Measurements from ENCODE around the gene CDH6. TPM values are rescaled to one million over a fixed set of nuclear protein-coding genes. Genes with fewer than 3 reads are reported as not detected.

Gene CDH6
- total RNA-seq, 1 donor from 2014 or later: 178 TPM

DNA sequence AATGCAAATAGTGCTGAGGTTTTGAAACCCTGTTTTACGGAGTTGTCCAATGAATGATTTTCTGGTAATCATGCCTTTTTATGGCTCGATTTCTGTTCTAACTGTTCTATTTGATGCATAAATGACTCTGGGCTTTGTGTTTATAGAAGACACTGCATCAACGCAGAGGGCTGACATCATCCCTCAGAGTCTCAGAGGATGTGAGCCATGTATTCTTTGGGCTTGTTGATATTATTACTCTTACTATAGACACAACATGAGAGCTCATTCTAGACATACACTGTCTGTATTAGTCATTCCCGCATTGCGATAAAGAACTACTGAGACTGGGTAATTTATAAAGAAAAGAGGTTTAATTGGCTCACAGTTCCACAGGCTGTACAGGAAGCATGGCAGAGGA lies 31.6 kb downstream of the CDH6 start:
- Mint-ChIP-seq H3K36me3 (ENCODE audit: unreplicated experiment) (peaks cover 3% of the 10 kb centered on the region), H3K27ac (ENCODE audit: unreplicated experiment) (no peak overlapping the region), H3K4me1 (ENCODE audit: low read depth, unreplicated experiment) (peaks cover 11% of the 10 kb centered on the region), H3K27me3 (ENCODE audit: unreplicated experiment) (peaks cover 2% of the 10 kb centered on the region), H3K4me3 (ENCODE audit: unreplicated experiment) (no peak overlapping the region), H3K9me3 (ENCODE audit: unreplicated experiment) (peaks cover 6% of the 10 kb centered on the region)
- TF ChIP-seq, protein P1, sequence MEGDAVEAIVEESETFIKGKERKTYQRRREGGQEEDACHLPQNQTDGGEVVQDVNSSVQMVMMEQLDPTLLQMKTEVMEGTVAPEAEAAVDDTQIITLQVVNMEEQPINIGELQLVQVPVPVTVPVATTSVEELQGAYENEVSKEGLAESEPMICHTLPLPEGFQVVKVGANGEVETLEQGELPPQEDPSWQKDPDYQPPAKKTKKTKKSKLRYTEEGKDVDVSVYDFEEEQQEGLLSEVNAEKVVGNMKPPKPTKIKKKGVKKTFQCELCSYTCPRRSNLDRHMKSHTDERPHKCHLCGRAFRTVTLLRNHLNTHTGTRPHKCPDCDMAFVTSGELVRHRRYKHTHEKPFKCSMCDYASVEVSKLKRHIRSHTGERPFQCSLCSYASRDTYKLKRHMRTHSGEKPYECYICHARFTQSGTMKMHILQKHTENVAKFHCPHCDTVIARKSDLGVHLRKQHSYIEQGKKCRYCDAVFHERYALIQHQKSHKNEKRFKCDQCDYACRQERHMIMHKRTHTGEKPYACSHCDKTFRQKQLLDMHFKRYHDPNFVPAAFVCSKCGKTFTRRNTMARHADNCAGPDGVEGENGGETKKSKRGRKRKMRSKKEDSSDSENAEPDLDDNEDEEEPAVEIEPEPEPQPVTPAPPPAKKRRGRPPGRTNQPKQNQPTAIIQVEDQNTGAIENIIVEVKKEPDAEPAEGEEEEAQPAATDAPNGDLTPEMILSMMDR (IDR thresholded peaks at IDR 0.05; ENCODE audit: partially characterized antibody, unreplicated experiment): no peak
- no peak for DNase-seq

DNA sequence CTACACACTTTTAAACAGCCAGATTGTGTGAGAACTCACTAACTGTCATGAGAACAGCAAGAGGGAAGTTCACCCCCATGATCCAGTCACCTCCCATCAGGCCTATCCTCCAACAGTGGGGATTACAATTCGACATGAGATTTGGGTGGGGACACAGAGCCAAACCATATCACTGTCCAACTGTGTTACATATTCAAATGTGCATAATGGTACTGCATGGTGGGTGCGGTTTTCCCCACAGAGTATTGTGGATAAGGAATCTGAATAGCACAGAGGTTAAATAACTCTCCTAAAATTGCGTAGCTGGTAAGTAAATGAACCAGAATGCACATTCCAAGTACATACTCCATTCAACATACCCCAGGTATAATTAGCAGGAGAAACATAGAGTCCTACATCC lies 32.1 kb downstream of the CDH6 start:
- peaks cover 6% of the 10 kb centered on the region for H3K9me3 Mint-ChIP-seq (ENCODE audit: unreplicated experiment)
- H3K27me3 Mint-ChIP-seq (ENCODE audit: unreplicated experiment): peaks cover 2% of the 10 kb centered on the region
- peaks cover 11% of the 10 kb centered on the region for H3K4me1 Mint-ChIP-seq (ENCODE audit: low read depth, unreplicated experiment)
- H3K4me3 Mint-ChIP-seq (ENCODE audit: unreplicated experiment): no peak overlapping the region
- no peak overlapping the region for H3K27ac Mint-ChIP-seq (ENCODE audit: unreplicated experiment)
- TF ChIP-seq, protein P1 (IDR thresholded peaks at IDR 0.05; ENCODE audit: partially characterized antibody, unreplicated experiment): no peak
- H3K36me3 Mint-ChIP-seq (ENCODE audit: unreplicated experiment): peaks cover 3% of the 10 kb centered on the region
- DNase-seq: no peak

GRCh38 chr5:31226651-31227050 lies 33.2 kb downstream of the CDH6 start:
- TF ChIP-seq, protein P1 (IDR thresholded peaks at IDR 0.05; ENCODE audit: partially characterized antibody, unreplicated experiment): no peak
- Mint-ChIP-seq H3K36me3 (ENCODE audit: unreplicated experiment) (peaks cover 3% of the 10 kb centered on the region), H3K4me3 (ENCODE audit: unreplicated experiment) (no peak overlapping the region), H3K4me1 (ENCODE audit: low read depth, unreplicated experiment) (peaks cover 13% of the 10 kb centered on the region), H3K9me3 (ENCODE audit: unreplicated experiment) (peaks cover 6% of the 10 kb centered on the region), H3K27ac (ENCODE audit: unreplicated experiment) (no peak overlapping the region), H3K27me3 (ENCODE audit: unreplicated experiment) (peaks cover 2% of the 10 kb centered on the region)
- no peak for DNase-seq

GRCh38 chr5:31229266-31229665 lies 35.8 kb downstream of the CDH6 start:
- Mint-ChIP-seq H3K4me3 (ENCODE audit: unreplicated experiment) (no peak overlapping the region), H3K27me3 (ENCODE audit: unreplicated experiment) (peaks cover 2% of the 10 kb centered on the region), H3K9me3 (ENCODE audit: unreplicated experiment) (peaks cover 8% of the 10 kb centered on the region), H3K27ac (ENCODE audit: unreplicated experiment) (no peak overlapping the region), H3K36me3 (ENCODE audit: unreplicated experiment) (peaks cover 3% of the 10 kb centered on the region), H3K4me1 (ENCODE audit: low read depth, unreplicated experiment) (peaks cover 15% of the 10 kb centered on the region)
- TF ChIP-seq, protein P1 (IDR thresholded peaks at IDR 0.05; ENCODE audit: partially characterized antibody, unreplicated experiment): no peak
- no peak for DNase-seq

DNA sequence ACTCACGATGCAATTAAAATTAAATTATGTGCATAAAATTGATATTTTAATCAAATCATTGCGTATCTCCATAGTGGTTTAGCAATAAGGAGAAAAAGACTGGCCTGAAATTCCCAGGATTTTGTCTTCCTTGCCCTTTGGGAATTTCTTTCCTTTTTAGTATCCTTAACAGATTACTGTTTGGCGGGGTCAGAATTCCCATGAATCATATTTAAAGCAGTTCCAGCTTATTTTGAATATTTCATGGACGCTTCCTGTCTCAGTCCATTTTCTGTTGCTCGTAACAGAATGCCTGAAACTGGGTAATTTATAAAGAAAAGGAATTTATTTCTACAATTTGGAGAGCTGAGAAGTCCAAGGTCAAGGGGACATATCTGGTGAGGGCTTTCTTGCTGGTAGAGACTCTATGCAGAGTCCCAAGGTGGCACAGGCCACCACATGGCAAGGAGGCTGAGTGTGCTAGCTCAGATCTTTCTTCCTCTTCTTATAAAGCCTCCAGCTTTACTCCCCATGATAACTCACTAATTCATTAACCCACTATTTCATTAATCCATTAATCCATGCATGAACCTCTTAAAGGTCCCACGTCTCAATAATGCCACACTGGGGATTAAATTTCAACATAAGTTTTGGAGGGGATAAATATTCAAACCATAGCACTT lies 37.8 kb downstream of the CDH6 start:
- DNase-seq: no peak
- peaks cover 22% of the 10 kb centered on the region for H3K4me1 Mint-ChIP-seq (ENCODE audit: low read depth, unreplicated experiment)
- TF ChIP-seq, protein P1 (IDR thresholded peaks at IDR 0.05; ENCODE audit: partially characterized antibody, unreplicated experiment): no peak
- peaks cover 3% of the 10 kb centered on the region for H3K36me3 Mint-ChIP-seq (ENCODE audit: unreplicated experiment)
- peaks cover 5% of the 10 kb centered on the region for H3K9me3 Mint-ChIP-seq (ENCODE audit: unreplicated experiment)
- no peak overlapping the region for H3K4me3 Mint-ChIP-seq (ENCODE audit: unreplicated experiment)
- H3K27ac Mint-ChIP-seq (ENCODE audit: unreplicated experiment): no peak overlapping the region
- H3K27me3 Mint-ChIP-seq (ENCODE audit: unreplicated experiment): peaks cover 2% of the 10 kb centered on the region
